ENCODE data around the gene STAT4.

STAT4 gene

DNA sequence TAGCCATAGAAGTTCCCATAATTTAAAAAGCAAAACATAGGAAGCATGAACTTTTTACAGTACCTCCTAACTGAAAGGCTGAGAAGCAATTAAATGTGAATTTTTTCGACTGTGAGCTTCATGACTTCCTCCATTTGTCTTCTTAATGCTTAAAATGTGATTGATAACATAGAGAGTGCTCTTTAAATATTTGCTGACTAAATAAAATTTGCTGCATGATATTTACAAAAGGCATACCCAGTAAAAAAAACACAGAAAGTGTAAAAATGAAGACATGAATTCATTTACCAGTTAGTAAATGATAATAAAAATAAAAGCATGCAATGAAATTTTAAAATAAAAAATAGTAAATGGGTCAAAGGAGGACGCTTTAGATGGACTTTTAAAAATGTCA is 21.9 kb downstream of the STAT4 start:
- TF ChIP-seq, protein P1, sequence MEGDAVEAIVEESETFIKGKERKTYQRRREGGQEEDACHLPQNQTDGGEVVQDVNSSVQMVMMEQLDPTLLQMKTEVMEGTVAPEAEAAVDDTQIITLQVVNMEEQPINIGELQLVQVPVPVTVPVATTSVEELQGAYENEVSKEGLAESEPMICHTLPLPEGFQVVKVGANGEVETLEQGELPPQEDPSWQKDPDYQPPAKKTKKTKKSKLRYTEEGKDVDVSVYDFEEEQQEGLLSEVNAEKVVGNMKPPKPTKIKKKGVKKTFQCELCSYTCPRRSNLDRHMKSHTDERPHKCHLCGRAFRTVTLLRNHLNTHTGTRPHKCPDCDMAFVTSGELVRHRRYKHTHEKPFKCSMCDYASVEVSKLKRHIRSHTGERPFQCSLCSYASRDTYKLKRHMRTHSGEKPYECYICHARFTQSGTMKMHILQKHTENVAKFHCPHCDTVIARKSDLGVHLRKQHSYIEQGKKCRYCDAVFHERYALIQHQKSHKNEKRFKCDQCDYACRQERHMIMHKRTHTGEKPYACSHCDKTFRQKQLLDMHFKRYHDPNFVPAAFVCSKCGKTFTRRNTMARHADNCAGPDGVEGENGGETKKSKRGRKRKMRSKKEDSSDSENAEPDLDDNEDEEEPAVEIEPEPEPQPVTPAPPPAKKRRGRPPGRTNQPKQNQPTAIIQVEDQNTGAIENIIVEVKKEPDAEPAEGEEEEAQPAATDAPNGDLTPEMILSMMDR (IDR thresholded peaks at IDR 0.05; ENCODE audit: poor library complexity, severe bottlenecking), result no peak
- no peaks in the 10 kb centered on the region for H3K36me3 ChIP-seq (ENCODE audit: low read depth)
- DNase-seq (ENCODE audit: low spot score), result no peak
- no peak overlapping the region for H3K4me3 ChIP-seq (ENCODE audit: severe bottlenecking)
- no peaks in the 10 kb centered on the region for H3K9me3 ChIP-seq (ENCODE audit: severe bottlenecking)
- H3K27ac ChIP-seq (ENCODE audit: poor library complexity, severe bottlenecking), result no peak overlapping the region
- ATAC-seq (ENCODE audit: low read depth), result no peak
- no peaks in the 10 kb centered on the region for H3K27me3 ChIP-seq (ENCODE audit: insufficient read depth, poor library complexity, severe bottlenecking)
- no peaks in the 10 kb centered on the region for H3K4me1 ChIP-seq (ENCODE audit: insufficient read depth, poor library complexity, severe bottlenecking)

DNA sequence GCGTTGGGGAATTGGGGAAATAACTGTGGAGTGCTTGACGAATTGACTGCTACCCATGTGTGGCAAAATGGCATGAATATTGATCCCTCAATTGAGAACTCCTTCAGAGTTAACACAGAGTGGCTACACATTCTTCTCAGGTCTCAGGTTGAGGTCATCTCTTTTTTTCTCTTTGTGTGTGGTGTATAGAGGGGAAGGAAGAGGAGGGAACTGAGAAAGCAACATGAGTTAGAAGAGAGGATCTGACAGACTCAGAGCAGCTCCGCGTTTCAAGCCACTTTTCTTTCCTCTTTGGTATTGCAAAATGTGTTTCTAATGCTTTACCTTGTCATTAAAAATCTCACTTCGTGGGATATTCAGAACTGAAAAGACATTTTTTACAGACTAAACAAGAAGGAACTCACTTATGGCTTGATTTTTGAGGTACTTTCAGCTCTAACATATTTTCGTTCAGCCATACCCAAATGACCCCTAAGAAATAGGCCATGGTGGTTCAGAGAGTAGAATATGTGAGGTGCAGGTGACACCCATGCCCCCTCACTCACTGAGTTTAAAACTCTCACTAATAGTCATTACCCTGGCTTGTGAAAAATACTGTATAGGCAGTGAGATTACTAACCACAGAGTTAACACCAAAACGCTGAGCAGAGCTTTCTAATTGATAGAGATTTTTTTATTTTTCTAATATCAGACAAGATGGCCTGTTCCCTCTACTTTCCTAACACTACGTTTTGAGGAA is 22.5 kb downstream of the STAT4 start:
- no peak for DNase-seq (ENCODE audit: low spot score)
- no peak overlapping the region for H3K4me3 ChIP-seq (ENCODE audit: severe bottlenecking)
- no peaks in the 10 kb centered on the region for H3K27me3 ChIP-seq (ENCODE audit: insufficient read depth, poor library complexity, severe bottlenecking)
- H3K36me3 ChIP-seq (ENCODE audit: low read depth), result no peaks in the 10 kb centered on the region
- TF ChIP-seq, protein P1 (IDR thresholded peaks at IDR 0.05; ENCODE audit: poor library complexity, severe bottlenecking), result no peak
- H3K9me3 ChIP-seq (ENCODE audit: severe bottlenecking), result no peaks in the 10 kb centered on the region
- no peak for ATAC-seq (ENCODE audit: low read depth)
- no peaks in the 10 kb centered on the region for H3K4me1 ChIP-seq (ENCODE audit: insufficient read depth, poor library complexity, severe bottlenecking)
- no peak overlapping the region for H3K27ac ChIP-seq (ENCODE audit: poor library complexity, severe bottlenecking)

DNA sequence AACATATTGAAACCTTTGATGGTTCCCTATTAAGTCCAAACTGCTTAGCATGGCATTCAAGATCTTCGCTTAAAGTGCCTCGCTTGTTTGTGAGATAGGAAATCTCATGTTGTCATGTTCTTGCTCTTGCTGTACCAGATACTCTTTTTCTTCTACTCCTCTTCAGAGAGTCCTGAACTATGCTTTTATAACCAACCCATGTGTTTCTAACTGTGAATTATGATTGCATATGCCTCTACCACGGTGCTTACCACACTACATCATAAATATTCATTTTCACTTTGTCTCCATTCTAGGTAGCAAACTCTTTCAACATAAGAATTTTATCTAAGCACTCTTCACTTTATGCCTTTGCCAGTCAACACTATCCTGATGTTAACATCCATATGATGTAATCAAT is 23.6 kb downstream of the STAT4 start:
- DNase-seq (ENCODE audit: low spot score) (no peak), ATAC-seq (ENCODE audit: low read depth) (no peak)
- TF ChIP-seq, protein P1 (IDR thresholded peaks at IDR 0.05; ENCODE audit: poor library complexity, severe bottlenecking), result no peak
- no peaks in the 10 kb centered on the region for H3K36me3 ChIP-seq (ENCODE audit: low read depth)
- no peak overlapping the region for H3K4me3 ChIP-seq (ENCODE audit: severe bottlenecking)
- H3K27me3 ChIP-seq (ENCODE audit: insufficient read depth, poor library complexity, severe bottlenecking), result no peaks in the 10 kb centered on the region
- no peak overlapping the region for H3K27ac ChIP-seq (ENCODE audit: poor library complexity, severe bottlenecking)
- no peaks in the 10 kb centered on the region for H3K9me3 ChIP-seq (ENCODE audit: severe bottlenecking)
- H3K4me1 ChIP-seq (ENCODE audit: insufficient read depth, poor library complexity, severe bottlenecking), result no peaks in the 10 kb centered on the region

DNA sequence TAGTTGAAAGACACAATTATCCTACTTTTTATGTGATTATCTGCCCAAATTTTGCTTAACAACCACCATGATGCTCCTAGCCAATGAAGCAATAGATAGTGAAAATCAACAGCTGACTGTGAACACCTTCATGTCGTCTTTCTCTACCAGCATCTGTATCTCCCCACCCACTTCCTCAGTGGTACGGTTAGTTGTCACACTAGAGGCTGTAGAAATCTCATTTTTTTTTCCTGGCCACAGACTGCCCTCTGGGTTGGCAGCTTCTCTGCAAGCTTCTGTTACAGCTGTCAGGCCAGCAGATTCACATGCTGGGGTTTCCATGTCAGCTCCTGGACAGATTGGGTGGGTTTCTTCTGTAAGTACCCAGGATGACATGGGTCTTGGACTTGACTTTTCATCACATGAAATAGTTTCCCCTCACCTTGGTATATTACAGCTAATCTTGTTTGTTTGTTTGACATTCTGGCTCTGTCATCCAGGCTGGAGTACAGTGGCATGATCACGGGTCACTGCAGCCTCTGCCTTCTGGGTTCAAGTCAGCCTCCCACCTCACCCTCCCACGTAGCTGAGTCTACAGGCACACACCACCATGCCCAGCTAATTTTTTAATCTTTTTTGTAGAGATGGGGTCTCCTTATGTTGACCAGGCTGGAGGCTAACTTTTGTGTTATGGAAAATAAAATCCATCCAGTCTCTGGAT is 24.3 kb downstream of the STAT4 start:
- H3K4me1 ChIP-seq (ENCODE audit: insufficient read depth, poor library complexity, severe bottlenecking), result no peaks in the 10 kb centered on the region
- H3K36me3 ChIP-seq (ENCODE audit: low read depth), result no peaks in the 10 kb centered on the region
- DNase-seq (ENCODE audit: low spot score) (no peak), ATAC-seq (ENCODE audit: low read depth) (no peak)
- no peaks in the 10 kb centered on the region for H3K27me3 ChIP-seq (ENCODE audit: insufficient read depth, poor library complexity, severe bottlenecking)
- H3K4me3 ChIP-seq (ENCODE audit: severe bottlenecking), result no peak overlapping the region
- H3K27ac ChIP-seq (ENCODE audit: poor library complexity, severe bottlenecking), result no peak overlapping the region
- no peaks in the 10 kb centered on the region for H3K9me3 ChIP-seq (ENCODE audit: severe bottlenecking)
- TF ChIP-seq, protein P1 (IDR thresholded peaks at IDR 0.05; ENCODE audit: poor library complexity, severe bottlenecking), result no peak

DNA sequence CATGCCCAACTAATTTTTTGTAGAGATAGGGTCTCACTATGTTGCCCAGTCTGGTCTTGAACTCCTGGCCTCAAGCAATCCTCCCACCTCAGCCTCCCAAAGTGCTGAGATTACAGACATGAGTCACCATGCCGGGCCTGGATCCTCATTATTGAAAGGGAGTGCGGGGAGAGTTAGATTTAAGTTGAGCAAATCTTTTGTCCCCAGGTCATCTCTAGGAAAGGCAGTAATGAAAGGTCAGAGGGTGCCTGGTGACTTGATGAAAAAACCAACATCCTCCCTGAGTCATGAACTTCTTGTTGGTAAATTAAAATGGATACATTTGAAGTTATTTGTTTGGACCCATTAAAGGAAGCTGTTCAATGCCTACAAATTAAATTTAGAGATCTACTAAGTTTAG is 25.1 kb downstream of the STAT4 start:
- Histone ChIP-seq H3K27me3 (ENCODE audit: insufficient read depth, poor library complexity, severe bottlenecking) (no peaks in the 10 kb centered on the region), H3K9me3 (ENCODE audit: severe bottlenecking) (no peaks in the 10 kb centered on the region), H3K4me3 (ENCODE audit: severe bottlenecking) (no peak overlapping the region), H3K36me3 (ENCODE audit: low read depth) (no peaks in the 10 kb centered on the region), H3K4me1 (ENCODE audit: insufficient read depth, poor library complexity, severe bottlenecking) (no peaks in the 10 kb centered on the region), H3K27ac (ENCODE audit: poor library complexity, severe bottlenecking) (no peak overlapping the region)
- ATAC-seq (ENCODE audit: low read depth) (no peak), DNase-seq (ENCODE audit: low spot score) (no peak)
- TF ChIP-seq, protein P1 (IDR thresholded peaks at IDR 0.05; ENCODE audit: poor library complexity, severe bottlenecking), result no peak

Data from RWPE2 (cell line).